RWPE2 (cell line): ENCODE results near the gene STAG2.

Experiments
- ATAC-seq: fragments of 200-7000 bp; cut with Tn5 transposase; 3 replicates; pipeline ENCODE4 v1.9.1; 2021; ENCODE audit warnings: low read depth
- DNase-seq: peaks from one replicate; pipeline ENCODE4 v3.0.0-alpha.2; 2020; ENCODE audit warnings: low spot score
- H3K27ac ChIP-seq: fragments of 450-650 bp; 2 replicates; pipeline ENCODE4 v1.5.1; 2017; ENCODE audit warnings: mild to moderate bottlenecking; ENCODE audit not compliant: poor library complexity, severe bottlenecking
- H3K27me3 ChIP-seq: fragments of 250-450 bp; sonication (Bioruptor Pico); 2 replicates; pipeline ENCODE4 v1.5.1; 2021; ENCODE audit warnings: mild to moderate bottlenecking, moderate library complexity; ENCODE audit not compliant: insufficient read depth, poor library complexity, severe bottlenecking
- H3K36me3 ChIP-seq: fragments of 250-450 bp; sonication (Bioruptor Pico); 2 replicates; pipeline ENCODE4 v1.5.1; 2020; ENCODE audit warnings: low read depth, mild to moderate bottlenecking, moderate library complexity
- H3K4me1 ChIP-seq: fragments of 250-450 bp; sonication (Bioruptor Pico); 2 replicates; pipeline ENCODE4 v1.5.1; 2021; ENCODE audit warnings: mild to moderate bottlenecking, moderate library complexity; ENCODE audit not compliant: insufficient read depth, poor library complexity, severe bottlenecking
- H3K4me3 ChIP-seq: fragments of 250-450 bp; sonication (Bioruptor Pico); 2 replicates; pipeline ENCODE4 v1.5.1; 2021; ENCODE audit warnings: mild to moderate bottlenecking, moderate library complexity; ENCODE audit not compliant: severe bottlenecking
- H3K9me3 ChIP-seq: fragments of 250-450 bp; sonication (Bioruptor Pico); 2 replicates; pipeline ENCODE4 v1.5.1; 2021; ENCODE audit warnings: mild to moderate bottlenecking, moderate library complexity; ENCODE audit not compliant: severe bottlenecking
- CTCF ChIP-seq: fragments of 450-650 bp; IDR thresholded peaks from one replicate; pipeline ENCODE4 v1.5.1; 2017; ENCODE audit warnings: mild to moderate bottlenecking, moderate library complexity; ENCODE audit not compliant: poor library complexity, severe bottlenecking

STAG2 gene

GRCh38 chrX:124026529-124026928 lies 65.0 kb downstream of the STAG2 start:
- H3K27ac ChIP-seq = no peak overlapping the region
- peaks cover 15% of the 10 kb centered on the region; the same call in 1 of the 2 replicates for H3K36me3 ChIP-seq
- TF ChIP-seq CTCF = no peak
- ATAC-seq (no peak), DNase-seq (no peak)
- H3K4me3 ChIP-seq = no peak overlapping the region
- no peaks in the 10 kb centered on the region for H3K27me3 ChIP-seq
- peaks cover 11% of the 10 kb centered on the region for H3K4me1 ChIP-seq
- no peaks in the 10 kb centered on the region for H3K9me3 ChIP-seq

GRCh38 chrX:124028182-124028581 lies 66.7 kb downstream of the STAG2 start:
- DNase-seq (no peak), ATAC-seq (no peak)
- Histone ChIP-seq H3K9me3 (no peaks in the 10 kb centered on the region), H3K4me3 (no peak overlapping the region), H3K4me1 (peaks cover 11% of the 10 kb centered on the region), H3K27me3 (no peaks in the 10 kb centered on the region), H3K36me3 (peaks cover 21% of the 10 kb centered on the region), H3K27ac (peak overlapping the region; percentile 12)
- no peak for TF ChIP-seq CTCF

- no peak for TF ChIP-seq CTCF
- H3K27ac ChIP-seq = no peak overlapping the region
- DNase-seq (no peak), ATAC-seq (peak; percentile 51; the same call in 2 of the 3 replicates)
- H3K4me1 ChIP-seq = peaks cover 11% of the 10 kb centered on the region
- no peaks in the 10 kb centered on the region for H3K27me3 ChIP-seq
- H3K9me3 ChIP-seq = no peaks in the 10 kb centered on the region
- no peak overlapping the region for H3K4me3 ChIP-seq
- H3K36me3 ChIP-seq = peaks cover 18% of the 10 kb centered on the region
Measured at GRCh38 chrX:124030520-124030919, 69.0 kb downstream of the STAG2 start.

GRCh38 chrX:124033821-124034220 lies 72.3 kb downstream of the STAG2 start:
- no peak for DNase-seq
- peak; percentile 73 for ATAC-seq

GRCh38 chrX:124035657-124036056 lies 74.2 kb downstream of the STAG2 start:
- Histone ChIP-seq H3K27me3 (no peaks in the 10 kb centered on the region), H3K4me1 (no peaks in the 10 kb centered on the region), H3K36me3 (peaks cover 14% of the 10 kb centered on the region; the same call in 1 of the 2 replicates), H3K4me3 (no peak overlapping the region), H3K9me3 (no peaks in the 10 kb centered on the region), H3K27ac (no peak overlapping the region)
- no peak for DNase-seq
- ATAC-seq = no peak
- no peak for TF ChIP-seq CTCF

More at GRCh38 chrX:124033821-124034220, 72.3 kb downstream of the STAG2 start:
- H3K27ac ChIP-seq = no peak overlapping the region
- no peak overlapping the region for H3K4me3 ChIP-seq
- peaks cover 14% of the 10 kb centered on the region; the same call in 1 of the 2 replicates for H3K36me3 ChIP-seq
- TF ChIP-seq CTCF = no peak
- no peaks in the 10 kb centered on the region for H3K9me3 ChIP-seq
- no peaks in the 10 kb centered on the region for H3K27me3 ChIP-seq
- peaks cover 6% of the 10 kb centered on the region for H3K4me1 ChIP-seq
